Pancreas (tissue), 10 donors: ENCODE data around the gene IP6K1. TPM values are rescaled to one million over a fixed set of nuclear protein-coding genes. Genes with fewer than 3 reads are reported as not detected.

Experiments
- ATAC-seq, 4 donors: fragments of 200-7000 bp; cut with Tn5 transposase; one replicate each; pipeline versions ENCODE4 v1.8.0 to v1.9.1; 2020; ENCODE audit warnings: mild to moderate bottlenecking in 4 of 4, moderate library complexity in 4 of 4
- DNase-seq, 6 donors: peaks; one replicate each; pipeline ENCODE4 v3.0.0-alpha.2; 2020
- FAIRE-seq: peaks from 2 replicates; lab custom pipeline; 2012; peaks lifted over from hg19 to GRCh38; lab: Jason Lieb, UNC
- H3K27ac ChIP-seq, 4 donors: fragments of 200-600 bp; sonication (generic); 1 replicate in 3 of 4; 2 replicates in 1 of 4; pipeline versions ENCODE4 v1.5.0 to v1.8.0; 2020
- H3K27me3 ChIP-seq, 4 donors: fragments of 200-600 bp; one replicate each; pipeline ENCODE4 v1.8.0; 2021
- H3K36me3 ChIP-seq, 3 donors: fragments of 200-600 bp; sonication (generic) in 1 of 3; one replicate each; pipeline versions ENCODE4 v1.5.0 to v1.8.0; 2020 to 2021
- H3K4me1 ChIP-seq, 3 donors: fragments of 200-600 bp; one replicate each; pipeline ENCODE4 v1.8.0; 2021
- H3K4me3 ChIP-seq, 4 donors: fragments of 200-600 bp; sonication (generic) in 2 of 4; one replicate each; pipeline versions ENCODE4 v1.5.0 to v1.8.0; 2020 to 2021
- H3K9me3 ChIP-seq, 4 donors: fragments of 200-600 bp; one replicate each; pipeline ENCODE4 v1.8.0; 2021
- CTCF ChIP-seq, 4 donors: fragments of 200-600 bp; sonication (generic) in 3 of 4; IDR thresholded peaks; one replicate each; pipeline versions ENCODE4 v1.5.0 to v1.8.0; 2021; ENCODE audit warnings: antibody characterized with exemption in 4 of 4
- WGBS, 2 donors: extraction: QIAGEN DNeasy Blood & Tissue Kit; methylation state at CpG; one replicate each; pipeline ENCODE4 v1.1.7; 2013; 5-methylcytosine and 5-hydroxymethylcytosine counted together
- intact Hi-C, 3 donors: fragments of 100-400 bp; cut with DNase I; formaldehyde crosslinking; loops; one replicate each; pipeline versions ENCODE4 v1.11.1 to v1.14.2; 2022
- polyA plus RNA-seq, 2 donors: library from polyadenylated mRNA; stranded (reverse); fragments of 200-250 nt; gene quantifications; one replicate each; pipeline ENCODE4 v1.2.3, GENCODE V29; 2013
- total RNA-seq, 6 donors: library from RNA; stranded (reverse); fragmentation: NEBNext Ultra II Directional in 4 of 6; extraction: Animal tissue kit (Norgen Biotek cat#: 25700) in 4 of 6; gene quantifications; one replicate each; pipeline versions ENCODE4 v1.2.1 to v1.2.4, GENCODE V29; 2021 to 2023
- donor health status: healthy with polysubstance abuse.
- donor health status: DM: no; HTN: no; CAD: no; lungs with moderate emphysema.
- donor health status: DM: no; HTN: no; CAD: no.
- donor health status: control.
- donor health status: control.
- donor health status: Bipolar disorder and iron deficiency.
- donor health status: DM: yes; HTN: yes; CAD: no.
- donor health status: DM: no; HTN: no; CAD: no.
- donor health status: DM: no; HTN: no; CAD: no.
- donor health status: DM: yes; HTN: yes; CAD: no.

Gene IP6K1
- total and polyA plus RNA-seq, 8 donors, result 11.2 to 28.5 (median 15.2) TPM

GRCh38 chr3:49812916-49813496, 26.7 kb upstream of the IP6K1 start:
- no peak for TF ChIP-seq CTCF (IDR thresholded peaks at IDR 0.05)
- Histone ChIP-seq H3K4me3 (peak overlapping the region; percentile 2 to 52 (median 22)), H3K9me3 (no peaks in the 10 kb centered on the region), H3K36me3 (no peaks in the 10 kb centered on the region), H3K4me1 (peaks cover 0 to 9% (median 0%) of the 10 kb centered on the region in 3 donors), H3K27me3 (no peaks in the 10 kb centered on the region), H3K27ac (peak overlapping the region in 3 of 4 donors; percentile 54 to 76 (median 74))
- DNase-seq, result no peak
- intact Hi-C loops, result no loop called here
- peak; percentile 26 to 57 (median 47) for ATAC-seq
- WGBS, 2 donors, result 52 to 54% methylated on average over 9 of the region's 9 CpGs
- FAIRE-seq, result no peak

DNA sequence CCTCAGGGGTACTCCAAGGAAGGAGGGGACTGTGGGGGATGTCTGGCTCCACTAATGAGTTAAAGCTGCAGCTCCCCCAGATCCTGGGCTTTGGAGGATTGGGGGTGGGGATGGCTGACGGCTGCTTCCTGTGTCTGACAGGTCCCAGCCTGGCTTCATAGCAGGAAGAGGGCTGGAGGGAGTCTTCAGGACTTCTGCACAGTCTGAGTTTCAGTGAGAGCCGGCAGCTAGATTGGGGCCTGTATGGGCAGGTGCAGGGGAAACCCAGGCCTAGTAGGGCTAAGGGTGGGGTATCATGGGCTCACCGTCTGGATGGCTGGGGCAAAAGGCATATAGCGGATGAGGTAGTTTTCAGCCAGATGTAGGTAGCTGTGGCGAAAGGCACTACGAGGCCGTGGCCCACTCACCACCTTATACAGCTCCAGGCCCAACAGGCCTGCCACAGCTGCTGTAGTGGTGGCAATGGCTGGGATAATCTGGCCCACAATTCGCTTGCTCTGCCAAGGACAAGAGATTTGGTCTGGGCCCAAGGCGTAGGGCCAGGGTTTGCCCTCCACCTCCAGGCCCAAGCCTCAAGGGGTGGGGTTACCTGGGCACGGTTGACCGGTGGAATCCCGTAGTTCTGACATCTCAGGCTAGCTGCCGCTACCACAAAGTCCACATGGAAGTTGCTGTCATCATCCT, 21.2 kb upstream of the IP6K1 start:
- no peak for TF ChIP-seq CTCF (IDR thresholded peaks at IDR 0.05)
- H3K9me3 ChIP-seq, result no peaks in the 10 kb centered on the region
- H3K36me3 ChIP-seq, result no peaks in the 10 kb centered on the region
- FAIRE-seq (no peak), DNase-seq (no peak), ATAC-seq (no peak)
- no peak overlapping the region for H3K27ac ChIP-seq
- WGBS, 2 donors, result 82 to 85% methylated on average over 13 of the region's 13 CpGs
- H3K27me3 ChIP-seq, result no peaks in the 10 kb centered on the region
- intact Hi-C loops, result loop anchor here in 1 of 3 donors (5.0 kb wide), 1 partner anchor 35 kb away; no protein-coding TSS in a partner anchor
- H3K4me3 ChIP-seq, result no peak overlapping the region
- peaks cover 0 to 21% (median 20%) of the 10 kb centered on the region in 3 donors for H3K4me1 ChIP-seq

- Histone ChIP-seq H3K36me3 (no peaks in the 10 kb centered on the region), H3K4me3 (no peak overlapping the region), H3K27me3 (no peaks in the 10 kb centered on the region), H3K27ac (no peak overlapping the region), H3K9me3 (no peaks in the 10 kb centered on the region), H3K4me1 (peaks cover 0 to 21% (median 20%) of the 10 kb centered on the region in 3 donors)
- 82 to 98% methylated on average over 2 of the region's 2 CpGs for WGBS, 2 donors
- FAIRE-seq (no peak), DNase-seq (no peak), ATAC-seq (no peak)
- no peak for TF ChIP-seq CTCF (IDR thresholded peaks at IDR 0.05)
- intact Hi-C loops, result loop anchor here in 1 of 3 donors (5.0 kb wide), 1 partner anchor 35 kb away; no protein-coding TSS in a partner anchor
Measured at GRCh38 chr3:49806850-49807249, 20.5 kb upstream of the IP6K1 start.

DNA sequence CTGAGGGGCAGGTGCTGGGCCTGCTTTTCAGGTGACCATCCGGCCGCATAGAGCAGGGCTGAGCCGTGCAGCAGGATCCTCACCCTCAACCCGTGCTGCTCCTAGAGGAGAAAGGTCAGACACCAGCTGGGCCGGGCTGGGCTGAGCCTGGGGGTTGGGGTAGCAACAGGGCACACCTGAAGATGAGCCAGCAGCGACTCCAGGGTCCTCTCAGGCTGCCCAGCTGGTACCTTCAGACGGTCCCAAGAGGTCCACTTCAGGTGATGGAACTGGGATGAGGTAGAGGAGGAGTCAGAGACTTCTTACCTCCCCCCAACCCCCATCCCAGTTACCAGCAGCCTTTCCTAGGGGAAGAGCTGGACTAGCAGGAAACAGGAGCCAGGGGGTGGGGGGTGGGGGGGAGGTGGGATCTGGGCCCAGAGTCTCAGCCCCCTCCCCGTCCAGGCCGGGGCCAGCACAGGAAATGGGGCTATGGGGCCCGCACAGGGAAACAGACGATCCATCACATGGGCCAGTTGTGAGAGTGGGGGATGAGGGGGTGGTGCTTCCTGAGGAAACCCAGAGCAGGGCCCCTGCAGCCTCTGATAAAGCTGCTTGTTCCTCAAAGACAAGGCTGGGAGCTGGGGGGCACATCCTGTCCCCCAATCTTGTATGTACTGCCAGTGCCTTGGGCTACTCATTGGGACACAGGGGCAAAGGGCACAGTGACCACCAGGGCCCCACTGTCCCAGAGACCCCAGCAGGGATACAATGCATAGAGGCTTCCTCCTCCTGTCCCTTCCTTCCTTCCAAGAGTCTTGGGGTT, 19.8 kb upstream of the IP6K1 start:
- H3K9me3 ChIP-seq, result no peaks in the 10 kb centered on the region
- no peaks in the 10 kb centered on the region for H3K27me3 ChIP-seq
- TF ChIP-seq CTCF (IDR thresholded peaks at IDR 0.05), result no peak
- ATAC-seq (no peak), DNase-seq (peak in 1 of 6 donors; percentile 78), FAIRE-seq (no peak)
- H3K4me1 ChIP-seq, result peaks cover 0 to 21% (median 20%) of the 10 kb centered on the region in 3 donors
- 69 to 77% methylated on average over 8 to 11 of the region's 11 CpGs for WGBS, 2 donors
- peak overlapping the region in 3 of 4 donors; percentile 18 to 77 (median 64) for H3K27ac ChIP-seq
- no peak overlapping the region for H3K4me3 ChIP-seq
- no peaks in the 10 kb centered on the region for H3K36me3 ChIP-seq
- intact Hi-C loops, result loop anchor here in 1 of 3 donors (5.0 kb wide), 1 partner anchor 36 kb away; no protein-coding TSS in a partner anchor
